Lower lobe of right lung (tissue), 2 donors: Measurements from ENCODE around the gene PEX3. TPM values are rescaled to one million over a fixed set of nuclear protein-coding genes. Genes with fewer than 3 reads are reported as not detected.
A peak's percentile ranks its signal among the peaks of the same experiment; 100 is the strongest.

ENCODE experiments used
- ATAC-seq, 2 donors: fragments of 200-7000 bp; cut with Tn5 transposase; one replicate each; pipeline ENCODE4 v1.9.1; 2020 to 2022; ENCODE audit warnings: mild to moderate bottlenecking in 2 of 2, moderate library complexity in 2 of 2
- DNase-seq: peaks from one replicate; pipeline ENCODE4 v3.0.0-alpha.2; 2020
- H3K27ac ChIP-seq: fragments of 200-600 bp; one replicate; pipeline ENCODE4 v1.8.0; 2022
- H3K27me3 ChIP-seq: fragments of 200-600 bp; one replicate; pipeline ENCODE4 v1.8.0; 2022; ENCODE audit warnings: low read depth
- H3K36me3 ChIP-seq: fragments of 200-600 bp; one replicate; pipeline ENCODE4 v1.8.0; 2022; ENCODE audit warnings: mild to moderate bottlenecking
- H3K4me1 ChIP-seq: fragments of 200-600 bp; one replicate; pipeline ENCODE4 v1.8.0; 2022
- H3K4me3 ChIP-seq: fragments of 200-600 bp; one replicate; pipeline ENCODE4 v1.8.0; 2022; ENCODE audit warnings: mild to moderate bottlenecking
- H3K9me3 ChIP-seq: fragments of 200-600 bp; one replicate; pipeline ENCODE4 v1.8.0; 2022
- CTCF ChIP-seq: fragments of 200-600 bp; IDR thresholded peaks from one replicate; pipeline ENCODE4 v1.8.0; 2022; ENCODE audit warnings: antibody characterized with exemption, mild to moderate bottlenecking
- intact Hi-C: fragments of 100-400 bp; cut with DNase I; formaldehyde crosslinking; loops from one replicate; pipeline ENCODE4 v1.11.0; 2022
- total RNA-seq: library from RNA; stranded (reverse); fragmentation: NEBNext Ultra II Directional; extraction: Animal tissue kit (Norgen Biotek cat#: 25700); gene quantifications from one replicate; pipeline ENCODE4 v1.2.1, GENCODE V29; 2021
- donor health status: DM: no; HTN: yes; CAD: no; lungs with severe emphysema.

The PEX3 gene
- total RNA-seq, 1 donor from 2014 or later: 14.7 TPM

- H3K36me3 ChIP-seq: no peaks in the 10 kb centered on the region
- DNase-seq (no peak), ATAC-seq (no peak)
- H3K4me1 ChIP-seq: peaks cover 5% of the 10 kb centered on the region
- no peaks in the 10 kb centered on the region for H3K9me3 ChIP-seq
- H3K27me3 ChIP-seq: no peaks in the 10 kb centered on the region
- H3K4me3 ChIP-seq: no peak overlapping the region
- intact Hi-C loops: no loop called here
- no peak for TF ChIP-seq CTCF
- no peak overlapping the region for H3K27ac ChIP-seq
Measured at GRCh38 chr6:143531720-143532499, 81.3 kb downstream of the PEX3 start.

- TF ChIP-seq CTCF: no peak
- ATAC-seq: peak in 1 of 2 donors; percentile 4
- Histone ChIP-seq H3K36me3 (no peaks in the 10 kb centered on the region), H3K27me3 (no peaks in the 10 kb centered on the region), H3K9me3 (no peaks in the 10 kb centered on the region), H3K4me1 (peaks cover 16% of the 10 kb centered on the region), H3K27ac (no peak overlapping the region), H3K4me3 (no peak overlapping the region)
- intact Hi-C loops: no loop called here
- DNase-seq: no peak
Measured at GRCh38 chr6:143535189-143535614, 84.6 kb downstream of the PEX3 start.

- no peaks in the 10 kb centered on the region for H3K27me3 ChIP-seq
- H3K9me3 ChIP-seq: no peaks in the 10 kb centered on the region
- intact Hi-C loops: no loop called here
- peak; percentile 76 to 88 for ATAC-seq
- peak overlapping the region; percentile 64 for H3K27ac ChIP-seq
- H3K36me3 ChIP-seq: no peaks in the 10 kb centered on the region
- peak; percentile 71 for DNase-seq
- H3K4me3 ChIP-seq: peak overlapping the region; percentile 71
- no peak for TF ChIP-seq CTCF
- peaks cover 16% of the 10 kb centered on the region for H3K4me1 ChIP-seq
Measured at GRCh38 chr6:143536461-143536865, 85.9 kb downstream of the PEX3 start.

GRCh38 chr6:143536866-143537691 lies 86.5 kb downstream of the PEX3 start:
- peak; percentile 82 for DNase-seq

More at GRCh38 chr6:143536866-143537691, 86.5 kb downstream of the PEX3 start:
- Histone ChIP-seq H3K4me1 (peaks cover 16% of the 10 kb centered on the region), H3K27me3 (no peaks in the 10 kb centered on the region), H3K27ac (peak overlapping the region; percentile 64), H3K9me3 (no peaks in the 10 kb centered on the region), H3K4me3 (peak overlapping the region; percentile 71), H3K36me3 (no peaks in the 10 kb centered on the region)
- peak; percentile 56 for TF ChIP-seq CTCF
- intact Hi-C loops: no loop called here
- peak; percentile 81 to 86 for ATAC-seq
